A549 (cell line): ENCODE data around the gene BGLAP.

ENCODE experiments used
- HOXB13 ChIP-seq: fragments of 250-450 bp; sonication (Bioruptor Pico); IDR thresholded peaks from 2 replicates; pipeline ENCODE4 v1.5.0; 2020; ENCODE audit warnings: low read depth, mild to moderate bottlenecking, moderate library complexity
- JUNB ChIP-seq: fragments of >200 bp; sonication (Bioruptor Twin); formaldehyde crosslinking; IDR thresholded peaks from 2 replicates; pipeline ENCODE4 v1.6.1; 2016
- NR3C1 ChIP-seq: fragments of >200 bp; sonication (Bioruptor Twin); formaldehyde crosslinking; IDR thresholded peaks from 3 replicates; pipeline ENCODE4 v1.6.1; 2017
- RARB ChIP-seq: fragments of 250-450 bp; sonication (Bioruptor Pico); IDR thresholded peaks from 2 replicates; pipeline ENCODE4 v1.8.0; 2021; ENCODE audit warnings: mild to moderate bottlenecking, moderate library complexity
- TF ChIP-seq, protein P1 (sequence below): fragments of >200 bp; sonication (Bioruptor Twin); formaldehyde crosslinking; IDR thresholded peaks from 3 replicates; pipeline ENCODE4 v1.5.1; 2016
- TF ChIP-seq, protein P2 (sequence below): fragments of 450-650 bp; IDR thresholded peaks from 2 replicates; pipeline ENCODE4 v1.6.1; 2014; ENCODE audit warnings: antibody characterized with exemption

DNA sequence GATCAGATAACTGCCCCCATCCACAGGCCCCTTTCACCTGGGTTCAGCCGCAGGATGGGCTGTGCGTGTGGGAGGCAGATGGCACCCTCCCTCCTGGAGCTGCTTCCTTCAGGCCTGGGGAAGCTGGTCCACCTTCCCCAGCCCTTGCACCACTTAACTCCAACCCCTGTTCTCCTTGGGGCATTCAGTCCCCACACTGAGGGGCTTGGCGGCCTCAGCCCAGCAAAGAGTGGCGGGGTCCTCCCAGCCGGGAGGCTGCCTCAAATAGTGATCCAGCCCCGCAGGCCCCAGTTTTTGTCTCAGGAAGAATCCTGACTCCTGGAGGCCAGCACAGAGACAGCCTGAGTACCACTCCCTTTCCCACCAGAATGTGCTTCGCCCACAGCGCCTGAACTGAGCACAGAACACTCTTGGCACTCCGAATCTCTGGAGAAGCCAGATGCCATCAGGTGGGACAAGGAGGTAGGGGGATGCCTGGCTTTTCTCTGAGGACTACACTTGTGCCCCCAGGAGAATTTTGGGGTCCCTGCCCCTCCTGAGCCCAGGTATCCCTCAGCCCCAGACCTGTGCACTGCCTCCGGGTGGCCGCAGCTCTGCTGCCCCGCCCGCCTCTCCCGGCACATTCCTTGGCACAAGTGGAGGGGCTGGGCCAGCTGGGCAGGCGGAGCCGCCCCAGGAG is 4.9 kb downstream of the BGLAP start:
- TF ChIP-seq NR3C1: no peak
- TF ChIP-seq, protein P1, sequence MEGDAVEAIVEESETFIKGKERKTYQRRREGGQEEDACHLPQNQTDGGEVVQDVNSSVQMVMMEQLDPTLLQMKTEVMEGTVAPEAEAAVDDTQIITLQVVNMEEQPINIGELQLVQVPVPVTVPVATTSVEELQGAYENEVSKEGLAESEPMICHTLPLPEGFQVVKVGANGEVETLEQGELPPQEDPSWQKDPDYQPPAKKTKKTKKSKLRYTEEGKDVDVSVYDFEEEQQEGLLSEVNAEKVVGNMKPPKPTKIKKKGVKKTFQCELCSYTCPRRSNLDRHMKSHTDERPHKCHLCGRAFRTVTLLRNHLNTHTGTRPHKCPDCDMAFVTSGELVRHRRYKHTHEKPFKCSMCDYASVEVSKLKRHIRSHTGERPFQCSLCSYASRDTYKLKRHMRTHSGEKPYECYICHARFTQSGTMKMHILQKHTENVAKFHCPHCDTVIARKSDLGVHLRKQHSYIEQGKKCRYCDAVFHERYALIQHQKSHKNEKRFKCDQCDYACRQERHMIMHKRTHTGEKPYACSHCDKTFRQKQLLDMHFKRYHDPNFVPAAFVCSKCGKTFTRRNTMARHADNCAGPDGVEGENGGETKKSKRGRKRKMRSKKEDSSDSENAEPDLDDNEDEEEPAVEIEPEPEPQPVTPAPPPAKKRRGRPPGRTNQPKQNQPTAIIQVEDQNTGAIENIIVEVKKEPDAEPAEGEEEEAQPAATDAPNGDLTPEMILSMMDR: no peak
- no peak for TF ChIP-seq HOXB13 (CRISPR knock-in tag)
- no peak for TF ChIP-seq RARB (CRISPR knock-in tag)
- no peak for TF ChIP-seq JUNB
- TF ChIP-seq, protein P2, sequence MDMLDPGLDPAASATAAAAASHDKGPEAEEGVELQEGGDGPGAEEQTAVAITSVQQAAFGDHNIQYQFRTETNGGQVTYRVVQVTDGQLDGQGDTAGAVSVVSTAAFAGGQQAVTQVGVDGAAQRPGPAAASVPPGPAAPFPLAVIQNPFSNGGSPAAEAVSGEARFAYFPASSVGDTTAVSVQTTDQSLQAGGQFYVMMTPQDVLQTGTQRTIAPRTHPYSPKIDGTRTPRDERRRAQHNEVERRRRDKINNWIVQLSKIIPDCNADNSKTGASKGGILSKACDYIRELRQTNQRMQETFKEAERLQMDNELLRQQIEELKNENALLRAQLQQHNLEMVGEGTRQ: no peak
